Skeletal muscle satellite cell (primary cell): ENCODE measurements around the gene SWT1.

Experiments used
- H3K27me3 ChIP-seq: 2 replicates; pipeline ENCODE4 v1.7.0; 2013; ENCODE audit warnings: low read length; ENCODE audit not compliant: control insufficient read depth, insufficient read depth
- H3K36me3 ChIP-seq: 2 replicates; pipeline ENCODE4 v1.7.0; 2013; ENCODE audit warnings: mild to moderate bottlenecking, control low read depth, low read length; ENCODE audit not compliant: insufficient read depth
- H3K4me1 ChIP-seq: 2 replicates; pipeline ENCODE4 v1.7.0; 2013; ENCODE audit warnings: low read length; ENCODE audit not compliant: control insufficient read depth, insufficient read depth
- H3K4me2 ChIP-seq: 2 replicates; pipeline ENCODE4 v1.7.0; 2013; ENCODE audit warnings: mild to moderate bottlenecking, low read length
- H3K4me3 ChIP-seq: 2 replicates; pipeline ENCODE4 v1.7.0; 2013; ENCODE audit warnings: low read length
- H3K9ac ChIP-seq: 2 replicates; pipeline ENCODE4 v1.7.0; 2013; ENCODE audit warnings: mild to moderate bottlenecking, low read depth, low read length, moderate library complexity
- H3K9me3 ChIP-seq: replicated peaks from 2 replicates; pipeline ENCODE4 v1.7.0; 2013; ENCODE audit warnings: mild to moderate bottlenecking, control low read depth, low read length

Gene SWT1

GRCh38 chr1:185268352-185268751 lies 111.4 kb downstream of the SWT1 start:
- Histone ChIP-seq H3K4me3 (no peak overlapping the region), H3K27me3 (no peaks in the 10 kb centered on the region), H3K9ac (no peak overlapping the region), H3K36me3 (no peaks in the 10 kb centered on the region), H3K4me1 (no peaks in the 10 kb centered on the region), H3K4me2 (no peak overlapping the region), H3K9me3 (no peaks in the 10 kb centered on the region)

GRCh38 chr1:185271921-185272320 lies 115.0 kb downstream of the SWT1 start:
- no peak overlapping the region for H3K4me3 ChIP-seq
- no peaks in the 10 kb centered on the region for H3K27me3 ChIP-seq
- no peak overlapping the region for H3K9ac ChIP-seq
- no peaks in the 10 kb centered on the region for H3K9me3 ChIP-seq
- no peaks in the 10 kb centered on the region for H3K4me1 ChIP-seq
- no peak overlapping the region for H3K4me2 ChIP-seq
- no peaks in the 10 kb centered on the region for H3K36me3 ChIP-seq

DNA sequence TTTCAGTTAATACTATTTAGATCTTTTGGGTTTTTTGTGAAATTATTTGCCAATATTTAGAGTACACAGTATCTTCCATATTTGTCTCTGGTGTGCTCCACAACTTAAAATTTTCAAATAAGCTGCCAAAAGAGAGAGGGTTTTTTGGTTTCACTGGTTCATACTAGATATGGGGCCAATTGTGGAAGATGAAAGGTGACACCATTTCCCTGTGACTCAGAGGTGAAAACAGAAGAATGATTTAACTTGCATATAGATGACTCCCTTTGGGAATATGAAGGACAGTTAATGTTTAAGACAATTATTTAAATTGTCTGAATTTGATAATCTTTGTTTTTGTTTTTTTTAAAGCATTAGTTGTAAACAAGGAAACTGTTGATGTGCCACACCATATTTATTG lies 122.6 kb downstream of the SWT1 start:
- no peak overlapping the region for H3K4me3 ChIP-seq
- H3K9ac ChIP-seq, result no peak overlapping the region
- no peaks in the 10 kb centered on the region for H3K27me3 ChIP-seq
- H3K9me3 ChIP-seq, result no peaks in the 10 kb centered on the region
- H3K4me1 ChIP-seq, result peaks cover 14% of the 10 kb centered on the region
- H3K36me3 ChIP-seq, result no peaks in the 10 kb centered on the region
- no peak overlapping the region for H3K4me2 ChIP-seq

GRCh38 chr1:185280589-185280988 lies 123.6 kb downstream of the SWT1 start:
- no peak overlapping the region for H3K9ac ChIP-seq
- H3K36me3 ChIP-seq, result no peaks in the 10 kb centered on the region
- H3K9me3 ChIP-seq, result no peaks in the 10 kb centered on the region
- H3K4me3 ChIP-seq, result no peak overlapping the region
- H3K4me2 ChIP-seq, result no peak overlapping the region
- no peaks in the 10 kb centered on the region for H3K27me3 ChIP-seq
- H3K4me1 ChIP-seq, result peaks cover 14% of the 10 kb centered on the region

GRCh38 chr1:185281245-185281644 lies 124.3 kb downstream of the SWT1 start:
- Histone ChIP-seq H3K4me2 (no peak overlapping the region), H3K4me3 (no peak overlapping the region)

DNA sequence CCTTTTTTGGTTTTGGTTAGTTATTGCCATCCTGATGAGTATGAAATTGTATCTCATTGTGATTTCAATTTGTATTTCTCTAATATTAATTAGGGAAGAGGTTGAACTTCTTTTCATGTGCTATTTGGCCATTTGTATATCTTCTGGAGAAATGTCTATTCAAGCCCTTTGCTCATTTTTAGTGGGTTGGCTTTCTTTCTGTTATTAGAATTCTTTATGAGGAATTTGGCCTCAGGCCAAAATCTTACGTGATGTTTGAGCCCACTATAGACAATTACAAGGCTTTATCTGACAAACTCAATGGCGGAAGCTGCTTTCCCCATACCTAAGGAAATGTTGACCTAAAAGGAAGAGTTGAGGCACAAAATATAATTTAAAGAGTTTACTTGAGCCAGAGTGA lies 127.1 kb downstream of the SWT1 start:
- Histone ChIP-seq H3K9me3 (no peaks in the 10 kb centered on the region), H3K9ac (no peak overlapping the region), H3K4me3 (no peak overlapping the region), H3K36me3 (no peaks in the 10 kb centered on the region), H3K4me1 (peaks cover 14% of the 10 kb centered on the region), H3K4me2 (no peak overlapping the region), H3K27me3 (no peaks in the 10 kb centered on the region)

More at GRCh38 chr1:185281245-185281644, 124.3 kb downstream of the SWT1 start:
- no peaks in the 10 kb centered on the region for H3K9me3 ChIP-seq
- no peaks in the 10 kb centered on the region for H3K27me3 ChIP-seq
- no peaks in the 10 kb centered on the region for H3K36me3 ChIP-seq
- H3K9ac ChIP-seq, result no peak overlapping the region
- H3K4me1 ChIP-seq, result peaks cover 14% of the 10 kb centered on the region

DNA sequence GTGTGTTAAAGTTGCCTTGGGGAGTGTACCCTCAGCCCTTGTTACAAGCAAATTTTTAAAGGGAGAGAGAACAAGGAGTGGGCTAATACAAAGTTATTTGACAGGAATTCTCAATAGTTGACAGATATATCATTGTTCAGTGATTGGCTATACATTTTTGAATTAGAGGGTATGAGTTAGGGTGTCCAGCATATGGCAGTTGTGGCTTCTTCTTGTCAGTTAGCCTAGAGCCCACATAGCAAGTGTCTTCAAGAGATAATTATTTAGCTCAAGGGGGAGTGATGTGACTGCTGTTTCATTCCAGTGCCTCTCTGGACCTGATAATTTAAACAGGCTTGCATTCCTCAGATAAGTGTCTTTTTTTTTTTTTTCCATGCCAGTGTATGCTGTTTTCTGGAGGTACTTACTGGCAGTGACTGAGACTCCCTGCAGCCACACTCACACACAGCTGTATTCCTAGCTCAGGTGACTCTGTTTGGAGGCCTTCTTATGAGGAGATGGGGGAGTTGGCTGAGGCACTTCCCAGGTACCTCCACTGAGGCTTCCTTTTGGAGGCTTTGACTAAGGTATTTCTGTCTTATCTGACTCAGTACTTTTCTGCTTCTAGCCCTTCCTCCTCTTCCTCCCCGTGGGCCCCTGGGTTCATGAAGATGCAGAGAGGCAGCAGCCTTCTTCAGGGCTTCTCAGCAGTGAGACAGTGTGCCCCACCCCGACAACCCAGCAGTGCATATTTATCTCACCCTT lies 127.7 kb downstream of the SWT1 start:
- H3K4me2 ChIP-seq, result no peak overlapping the region
- no peaks in the 10 kb centered on the region for H3K9me3 ChIP-seq
- H3K9ac ChIP-seq, result no peak overlapping the region
- no peak overlapping the region for H3K4me3 ChIP-seq
- H3K36me3 ChIP-seq, result no peaks in the 10 kb centered on the region
- peaks cover 9% of the 10 kb centered on the region for H3K4me1 ChIP-seq
- H3K27me3 ChIP-seq, result no peaks in the 10 kb centered on the region

DNA sequence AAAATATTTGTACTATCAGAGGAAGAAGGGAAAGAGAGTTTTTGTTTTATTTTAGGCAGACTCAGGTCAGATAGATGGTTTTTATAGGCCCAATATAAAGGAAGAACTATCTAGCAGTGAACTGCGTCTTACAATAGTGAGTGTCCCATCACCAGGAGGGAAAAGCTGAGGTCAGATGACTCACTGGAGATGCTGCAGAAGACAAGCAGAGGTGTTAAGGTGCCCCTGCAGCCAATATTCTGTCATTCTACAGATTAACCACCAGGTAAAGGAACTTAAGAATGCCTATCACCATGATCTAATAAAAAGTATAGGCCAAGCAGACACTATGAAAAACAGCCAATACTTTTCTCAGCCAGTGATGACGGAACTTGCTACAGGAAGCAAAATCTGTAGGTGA lies 130.5 kb downstream of the SWT1 start:
- no peaks in the 10 kb centered on the region for H3K27me3 ChIP-seq
- no peak overlapping the region for H3K4me2 ChIP-seq
- no peaks in the 10 kb centered on the region for H3K9me3 ChIP-seq
- no peaks in the 10 kb centered on the region for H3K36me3 ChIP-seq
- H3K4me1 ChIP-seq, result no peaks in the 10 kb centered on the region
- no peak overlapping the region for H3K9ac ChIP-seq
- H3K4me3 ChIP-seq, result no peak overlapping the region

GRCh38 chr1:185288435-185288834 lies 131.5 kb downstream of the SWT1 start:
- no peak overlapping the region for H3K4me2 ChIP-seq
- no peaks in the 10 kb centered on the region for H3K27me3 ChIP-seq
- H3K9me3 ChIP-seq, result no peaks in the 10 kb centered on the region
- peaks cover 2% of the 10 kb centered on the region for H3K36me3 ChIP-seq
- no peaks in the 10 kb centered on the region for H3K4me1 ChIP-seq
- H3K9ac ChIP-seq, result no peak overlapping the region
- H3K4me3 ChIP-seq, result no peak overlapping the region

- Histone ChIP-seq H3K36me3 (peaks cover 13% of the 10 kb centered on the region), H3K27me3 (no peaks in the 10 kb centered on the region), H3K9ac (no peak overlapping the region), H3K4me3 (no peak overlapping the region), H3K4me1 (no peaks in the 10 kb centered on the region), H3K4me2 (no peak overlapping the region), H3K9me3 (no peaks in the 10 kb centered on the region)
Observed at GRCh38 chr1:185289880-185290279, 132.9 kb downstream of the SWT1 start.

DNA sequence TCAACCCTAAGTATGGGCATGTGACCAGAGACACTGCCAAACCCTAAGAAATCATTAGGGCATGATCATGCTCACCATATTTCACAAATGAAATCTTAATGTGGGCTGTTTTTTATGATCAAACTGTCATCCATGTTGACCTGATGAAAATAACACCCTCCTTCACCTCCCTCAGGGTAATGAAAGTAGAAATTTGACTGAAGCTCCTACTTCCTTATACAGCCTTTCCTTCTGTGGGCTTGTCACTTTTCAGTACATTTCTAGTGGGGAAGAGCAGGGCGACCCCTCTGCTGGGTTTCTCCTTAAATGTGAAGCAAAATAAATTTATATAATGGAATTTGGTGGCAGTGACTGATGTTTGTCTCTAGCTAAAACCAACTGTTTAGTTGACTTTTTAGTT lies 134.2 kb downstream of the SWT1 start:
- Histone ChIP-seq H3K27me3 (no peaks in the 10 kb centered on the region), H3K9ac (no peak overlapping the region), H3K4me2 (no peak overlapping the region), H3K36me3 (peaks cover 25% of the 10 kb centered on the region), H3K9me3 (no peaks in the 10 kb centered on the region), H3K4me1 (no peaks in the 10 kb centered on the region), H3K4me3 (no peak overlapping the region)

GRCh38 chr1:185291652-185292051 lies 134.7 kb downstream of the SWT1 start:
- Histone ChIP-seq H3K4me3 (no peak overlapping the region), H3K36me3 (peaks cover 30% of the 10 kb centered on the region)

More at GRCh38 chr1:185291652-185292051, 134.7 kb downstream of the SWT1 start:
- no peaks in the 10 kb centered on the region for H3K4me1 ChIP-seq
- H3K9me3 ChIP-seq, result no peaks in the 10 kb centered on the region
- H3K9ac ChIP-seq, result no peak overlapping the region
- H3K27me3 ChIP-seq, result no peaks in the 10 kb centered on the region
- no peak overlapping the region for H3K4me2 ChIP-seq
